K562 (cell line): ENCODE measurements around the gene APCDD1L.

Source experiments
- CREB1 ChIP-seq, 2 experiments: sonication (generic) in 1 of 2; formaldehyde crosslinking in 1 of 2; IDR thresholded peaks; 2 replicates each; pipeline versions ENCODE4 v1.6.1 to v1.8.0; 2012 to 2022; ENCODE audit warnings: inconsistent platforms in 1 of 2, mild to moderate bottlenecking in 1 of 2, missing genetic modification reagents in 1 of 2, moderate library complexity in 1 of 2
- ETS2 ChIP-seq: IDR thresholded peaks from 2 replicates; pipeline ENCODE4 v1.6.1; 2016; ENCODE audit warnings: borderline replicate concordance, missing genetic modification characterization, mild to moderate bottlenecking, moderate library complexity, missing compliant biosample characterization; ENCODE audit not compliant: poor library complexity, severe bottlenecking
- GTF2F1 ChIP-seq: IDR thresholded peaks from 2 replicates; pipeline ENCODE4 v1.6.1; 2011; ENCODE audit warnings: low read depth, low read length, improper control_type of control experiment
- KDM2B ChIP-seq: fragments of 250-450 bp; sonication (Bioruptor Pico); IDR thresholded peaks from 2 replicates; pipeline ENCODE4 v1.8.0; 2021; ENCODE audit warnings: mild to moderate bottlenecking, moderate library complexity
- PCBP2 ChIP-seq: fragments of 200-400 bp; formaldehyde crosslinking; IDR thresholded peaks from 2 replicates; pipeline ENCODE4 v1.6.1; 2018; ENCODE audit warnings: low read length, low read depth, mild to moderate bottlenecking, moderate library complexity; ENCODE audit not compliant: poor library complexity, severe bottlenecking
- POLR2AphosphoS5 ChIP-seq: IDR thresholded peaks from 2 replicates; pipeline ENCODE4 v1.6.1; 2011; ENCODE audit warnings: mild to moderate bottlenecking, low read depth, low read length, moderate library complexity; ENCODE audit not compliant: control insufficient read depth, insufficient read depth
- REST ChIP-seq, 2 experiments: fragments of 450-650 bp; formaldehyde crosslinking in 1 of 2; IDR thresholded peaks; 2 replicates each; pipeline versions ENCODE4 v1.4.0 to v1.6.1; 2014 to 2020; ENCODE audit warnings: mild to moderate bottlenecking in 2 of 2, borderline replicate concordance in 1 of 2, low read depth in 1 of 2
- WHSC1 ChIP-seq: IDR thresholded peaks from one replicate; pipeline ENCODE4 v1.6.1; 2012; ENCODE audit warnings: low read length, control low read depth, inconsistent platforms
- TF ChIP-seq, protein P1 (sequence below), 3 experiments: IDR thresholded peaks in 2 of 3; conservative IDR thresholded peaks in 1 of 3; 2 replicates each; pipeline ENCODE4 v1.5.1; 2011 to 2012; ENCODE audit warnings: low read length in 3 of 3, mild to moderate bottlenecking in 3 of 3, control low read depth in 2 of 3, improper control_type of control experiment in 1 of 3, inconsistent platforms in 1 of 3, low read depth in 1 of 3, mixed read lengths in 1 of 3, moderate library complexity in 1 of 3; ENCODE audit not compliant: insufficient read depth in 2 of 3

- no peak for TF ChIP-seq POLR2AphosphoS5
- no peak for TF ChIP-seq WHSC1
- no peak for TF ChIP-seq REST (IDR thresholded peaks at IDR 0.05; ENCODE audit: borderline replicate concordance)
- TF ChIP-seq REST (CRISPR knock-in tag; IDR thresholded peaks at IDR 0.05; ENCODE audit: low read depth) = no peak
- TF ChIP-seq CREB1 (IDR thresholded peaks at IDR 0.05) = no peak
- TF ChIP-seq CREB1 (CRISPR knock-in tag; IDR thresholded peaks at IDR 0.05) = no peak
- TF ChIP-seq, protein P1, sequence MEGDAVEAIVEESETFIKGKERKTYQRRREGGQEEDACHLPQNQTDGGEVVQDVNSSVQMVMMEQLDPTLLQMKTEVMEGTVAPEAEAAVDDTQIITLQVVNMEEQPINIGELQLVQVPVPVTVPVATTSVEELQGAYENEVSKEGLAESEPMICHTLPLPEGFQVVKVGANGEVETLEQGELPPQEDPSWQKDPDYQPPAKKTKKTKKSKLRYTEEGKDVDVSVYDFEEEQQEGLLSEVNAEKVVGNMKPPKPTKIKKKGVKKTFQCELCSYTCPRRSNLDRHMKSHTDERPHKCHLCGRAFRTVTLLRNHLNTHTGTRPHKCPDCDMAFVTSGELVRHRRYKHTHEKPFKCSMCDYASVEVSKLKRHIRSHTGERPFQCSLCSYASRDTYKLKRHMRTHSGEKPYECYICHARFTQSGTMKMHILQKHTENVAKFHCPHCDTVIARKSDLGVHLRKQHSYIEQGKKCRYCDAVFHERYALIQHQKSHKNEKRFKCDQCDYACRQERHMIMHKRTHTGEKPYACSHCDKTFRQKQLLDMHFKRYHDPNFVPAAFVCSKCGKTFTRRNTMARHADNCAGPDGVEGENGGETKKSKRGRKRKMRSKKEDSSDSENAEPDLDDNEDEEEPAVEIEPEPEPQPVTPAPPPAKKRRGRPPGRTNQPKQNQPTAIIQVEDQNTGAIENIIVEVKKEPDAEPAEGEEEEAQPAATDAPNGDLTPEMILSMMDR (IDR thresholded peaks at IDR 0.05 in 2 of 3, conservative IDR thresholded peaks at IDR 0.05 in 1 of 3; ENCODE audit: insufficient read depth in 2 of 3, low read depth in 1 of 3, low read length in 3 of 3) = no peak
- TF ChIP-seq KDM2B (CRISPR knock-in tag) = no peak
- TF ChIP-seq GTF2F1 = no peak
- TF ChIP-seq ETS2 = no peak
- TF ChIP-seq PCBP2 = no peak
These were observed 80.0 kb downstream of the APCDD1L start for GRCh38 chr20:58435237-58435636.
